Measurements from ENCODE around the gene DNAH11. TPM values are rescaled to one million over a fixed set of nuclear protein-coding genes. Genes with fewer than 3 reads are reported as not detected.
"Not testable (repeated sequence)": the region's sequence is repeated elsewhere in the genome, so short reads cannot be mapped to it uniquely, and the experiment has no call there.

The DNAH11 gene
- total and polyA plus RNA-seq, 2 of the 8 experiments (the other 6 are each of a cell fraction or from before 2014, with no cell fraction given), result 1.8 to 4.9 TPM

DNA sequence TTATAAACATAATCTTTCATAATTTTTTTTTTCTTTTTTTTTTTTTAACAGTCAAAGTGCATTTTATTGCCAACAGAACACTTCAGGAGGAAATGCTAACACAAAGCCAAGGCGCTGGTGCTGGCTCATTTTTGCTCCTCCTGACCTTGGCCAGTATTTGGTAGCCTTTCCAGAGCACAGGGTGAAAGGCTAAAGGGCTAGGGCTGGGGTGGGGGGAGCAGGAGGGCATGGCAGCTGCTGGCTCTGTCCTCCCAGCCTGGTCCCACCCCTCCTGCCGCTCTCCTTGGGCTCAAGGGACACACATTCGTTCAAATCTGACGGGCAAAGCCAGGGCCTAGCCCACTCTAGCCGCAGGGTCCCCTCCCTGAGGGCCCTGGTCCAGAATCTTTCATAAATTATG is 148.3 kb downstream of the DNAH11 start:
- H3K23me2 ChIP-seq (ENCODE audit: low read depth, low read length); H4K91ac ChIP-seq (replicated peaks; ENCODE audit: insufficient read length, low read length); H2BK12ac ChIP-seq (ENCODE audit: low read depth, low read length); H3K23ac ChIP-seq (ENCODE audit: insufficient read length); H4K20me1 ChIP-seq (replicated peaks in 1 of 2; ENCODE audit: control insufficient read depth in 1 of 2, insufficient read depth in 2 of 2, low read length in 2 of 2); H3K27ac ChIP-seq (ENCODE audit: low read depth, low read length); H3K14ac ChIP-seq (ENCODE audit: insufficient read length); H2BK20ac ChIP-seq (ENCODE audit: low read length); H4K8ac ChIP-seq (ENCODE audit: extremely low read depth, insufficient read depth, low read length); DNase-seq (ENCODE audit: low read depth in 1 of 2, low spot score in 2 of 2); H3K79me2 ChIP-seq (ENCODE audit: control insufficient read depth in 1 of 2, insufficient read depth in 2 of 2, low read length in 2 of 2); POLR2A ChIA-PET (ENCODE audit: partially characterized antibody); H2BK120ac ChIP-seq (replicated peaks; ENCODE audit: low read depth, low read length); H2BK5ac ChIP-seq (ENCODE audit: low read depth, low read length); H3K4me2 ChIP-seq (ENCODE audit: insufficient read depth in 1 of 2, low read depth in 2 of 2, low read length in 2 of 2); H3K9ac ChIP-seq (replicated peaks in 1 of 4; ENCODE audit: extremely low read depth in 1 of 4, low read depth in 3 of 4, low read length in 3 of 4); H3K18ac ChIP-seq (ENCODE audit: extremely low read depth, low read length); H2BK15ac ChIP-seq (ENCODE audit: low read length); H3K4me1 ChIP-seq (replicated peaks in 1 of 4; ENCODE audit: control insufficient read depth in 3 of 4, insufficient read depth in 4 of 4, low read length in 3 of 4); H3K79me1 ChIP-seq (ENCODE audit: low read depth, low read length); H3K9me3 ChIP-seq (ENCODE audit: insufficient read depth in 2 of 2, low read depth in 1 of 2, low read length in 1 of 2); H4K5ac ChIP-seq (ENCODE audit: insufficient read length, low read depth, low read length); H3K4ac ChIP-seq (replicated peaks; ENCODE audit: insufficient read length, low read depth, low read length); H2AK5ac ChIP-seq (ENCODE audit: low read depth, low read length); H3K4me3 ChIP-seq (ENCODE audit: extremely low read depth in 1 of 4, insufficient read depth in 2 of 4, low read depth in 3 of 4, low read length in 4 of 4); H2AFZ ChIP-seq (ENCODE audit: low read length); H3K36me3 ChIP-seq (ENCODE audit: control insufficient read depth in 2 of 4, insufficient read depth in 4 of 4, low read length in 3 of 4); H3K56ac ChIP-seq (replicated peaks; ENCODE audit: insufficient read length, low read depth, low read length); FAIRE-seq; H3K27me3 ChIP-seq (replicated peaks in 1 of 4; ENCODE audit: control insufficient read depth in 3 of 4, extremely low read depth in 1 of 4, insufficient read depth in 3 of 4, low read length in 3 of 4): not testable (repeated sequence)
- CTCF ChIA-PET (ENCODE audit: partially characterized antibody), result interaction anchor here (0.9 to 1.3 kb wide), 3 partner anchors 19 to 414 kb away, joined by 3 to 4 read pairs (median 3); no protein-coding TSS in a partner anchor
- 78% methylated on average over 2 of the region's 5 CpGs; no CpG with 5 or more reads in 1 of the 2 experiments for WGBS, 2 experiments (ENCODE audit: extremely low coverage in 1 of 2, insufficient coverage in 1 of 2, insufficient read length in 1 of 2, insufficient replicate concordance in 2 of 2, low coverage in 1 of 2, low lambda C conversion rate in 2 of 2, missing lambda C conversion rate in 1 of 2)

DNA sequence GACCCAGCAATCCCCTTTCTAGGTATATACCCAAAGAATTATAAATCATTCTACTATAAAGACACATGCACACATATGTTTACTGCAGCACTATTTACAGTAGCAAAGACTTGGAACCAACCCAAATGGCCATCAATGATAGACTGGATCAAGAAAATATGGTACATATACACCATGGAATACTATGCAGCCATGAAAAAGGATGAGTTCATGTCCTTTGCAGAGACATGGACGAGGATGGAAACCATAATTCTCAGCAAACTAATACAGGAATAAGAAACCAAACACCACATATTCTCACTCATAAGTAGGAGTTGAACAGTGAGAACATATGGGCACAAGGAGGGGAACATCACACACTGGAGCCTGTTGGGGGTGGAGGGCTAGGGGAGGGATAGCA is 157.7 kb downstream of the DNAH11 start:
- DNase-seq (ENCODE audit: low read depth in 1 of 2, low spot score in 2 of 2); H3K18ac ChIP-seq (ENCODE audit: extremely low read depth, low read length); H3K79me1 ChIP-seq (ENCODE audit: low read depth, low read length); H3K23me2 ChIP-seq (ENCODE audit: low read depth, low read length); H2BK120ac ChIP-seq (replicated peaks; ENCODE audit: low read depth, low read length); H2BK5ac ChIP-seq (ENCODE audit: low read depth, low read length); H3K9me3 ChIP-seq (ENCODE audit: insufficient read depth in 2 of 2, low read depth in 1 of 2, low read length in 1 of 2); H3K56ac ChIP-seq (replicated peaks; ENCODE audit: insufficient read length, low read depth, low read length); H3K79me2 ChIP-seq (ENCODE audit: control insufficient read depth in 1 of 2, insufficient read depth in 2 of 2, low read length in 2 of 2); H3K23ac ChIP-seq (ENCODE audit: insufficient read length); H3K4me1 ChIP-seq (replicated peaks in 1 of 4; ENCODE audit: control insufficient read depth in 3 of 4, insufficient read depth in 4 of 4, low read length in 3 of 4); H4K91ac ChIP-seq (replicated peaks; ENCODE audit: insufficient read length, low read length); H2BK20ac ChIP-seq (ENCODE audit: low read length); H2BK12ac ChIP-seq (ENCODE audit: low read depth, low read length); H4K8ac ChIP-seq (ENCODE audit: extremely low read depth, insufficient read depth, low read length); H3K4me2 ChIP-seq (ENCODE audit: insufficient read depth in 1 of 2, low read depth in 2 of 2, low read length in 2 of 2); H3K14ac ChIP-seq (ENCODE audit: insufficient read length); FAIRE-seq; H3K27ac ChIP-seq (ENCODE audit: low read depth, low read length); H2BK15ac ChIP-seq (ENCODE audit: low read length); H2AFZ ChIP-seq (ENCODE audit: low read length); H2AK5ac ChIP-seq (ENCODE audit: low read depth, low read length); H3K4ac ChIP-seq (replicated peaks; ENCODE audit: insufficient read length, low read depth, low read length); H3K9ac ChIP-seq (replicated peaks in 1 of 4; ENCODE audit: extremely low read depth in 1 of 4, low read depth in 3 of 4, low read length in 3 of 4); H3K36me3 ChIP-seq (ENCODE audit: control insufficient read depth in 2 of 4, insufficient read depth in 4 of 4, low read length in 3 of 4); H3K27me3 ChIP-seq (replicated peaks in 1 of 4; ENCODE audit: control insufficient read depth in 3 of 4, extremely low read depth in 1 of 4, insufficient read depth in 3 of 4, low read length in 3 of 4); H4K5ac ChIP-seq (ENCODE audit: insufficient read length, low read depth, low read length); H3K4me3 ChIP-seq (ENCODE audit: extremely low read depth in 1 of 4, insufficient read depth in 2 of 4, low read depth in 3 of 4, low read length in 4 of 4); H4K20me1 ChIP-seq (replicated peaks in 1 of 2; ENCODE audit: control insufficient read depth in 1 of 2, insufficient read depth in 2 of 2, low read length in 2 of 2): not testable (repeated sequence)
- POLR2A ChIA-PET (ENCODE audit: partially characterized antibody), result interaction anchor here (0.6 kb wide), 1 partner anchor 21 kb away, joined by 3 read pairs; no protein-coding TSS in a partner anchor
- CTCF ChIA-PET (ENCODE audit: partially characterized antibody), result interaction anchor here (1.2 to 1.7 kb wide), 2 partner anchors 12 to 67 kb away, joined by 3 read pairs; no protein-coding TSS in a partner anchor
- 94% methylated on average over 1 of the region's 1 CpG; no CpG with 5 or more reads in 1 of the 2 experiments for WGBS, 2 experiments (ENCODE audit: extremely low coverage in 1 of 2, insufficient coverage in 1 of 2, insufficient read length in 1 of 2, insufficient replicate concordance in 2 of 2, low coverage in 1 of 2, low lambda C conversion rate in 2 of 2, missing lambda C conversion rate in 1 of 2)
